WTC11 (cell line): ENCODE results near the gene OPRM1. TPM values are rescaled to one million over a fixed set of nuclear protein-coding genes. Genes with fewer than 3 reads are reported as not detected.

Experiments used
- ATAC-seq: fragments of 200-7000 bp; cut with Tn5 transposase; 2 replicates; pipeline ENCODE4 v1.10.0; 2021; ENCODE audit warnings: mild to moderate bottlenecking, moderate library complexity
- CTCF ChIA-PET: fragments of 300-600 bp; sonication (Branson Sonifier 250); formaldehyde crosslinking; loops from one replicate; lab custom pipeline; 2021; ENCODE audit warnings: antibody characterized with exemption; lab: Charles Lee
- POLR2A ChIA-PET: fragments of 350-600 bp; sonication (Branson Sonifier 250); formaldehyde crosslinking; loops from one replicate; lab custom pipeline; 2021; ENCODE audit warnings: antibody characterized with exemption; lab: Charles Lee
- DNase-seq: peaks from one replicate; pipeline ENCODE4 v3.0.0; 2021; ENCODE audit warnings: low spot score
- H3K27ac Mint-ChIP-seq: 2 replicates; pipeline ENCODE4 v1.8.0; 2021; ENCODE audit warnings: mixed read lengths
- H3K27me3 Mint-ChIP-seq: 2 replicates; pipeline ENCODE4 v1.8.0; 2021; ENCODE audit warnings: low read depth, mild to moderate bottlenecking, moderate library complexity, mixed read lengths
- H3K36me3 Mint-ChIP-seq: 2 replicates; pipeline ENCODE4 v1.8.0; 2021; ENCODE audit warnings: mixed read lengths
- H3K4me1 Mint-ChIP-seq: 2 replicates; pipeline ENCODE4 v1.8.0; 2022; ENCODE audit warnings: mixed read lengths
- H3K4me3 Mint-ChIP-seq: 2 replicates; pipeline ENCODE4 v1.8.0; 2021; ENCODE audit warnings: mild to moderate bottlenecking, moderate library complexity, mixed read lengths
- H3K9me3 Mint-ChIP-seq: 2 replicates; pipeline ENCODE4 v1.8.0; 2021; ENCODE audit warnings: mixed read lengths
- E2F1 ChIP-seq: sonication (generic); formaldehyde crosslinking; IDR thresholded peaks from 2 replicates; pipeline ENCODE4 v1.8.0; 2022; ENCODE audit warnings: mild to moderate bottlenecking, missing genetic modification reagents
- EMX1 ChIP-seq: fragments of 250-450 bp; sonication (Bioruptor Pico); IDR thresholded peaks from 2 replicates; pipeline ENCODE4 v1.8.0; 2021; ENCODE audit warnings: mild to moderate bottlenecking
- ETV6 ChIP-seq: sonication (generic); formaldehyde crosslinking; IDR thresholded peaks from 2 replicates; pipeline ENCODE4 v1.8.1; 2022; ENCODE audit warnings: mild to moderate bottlenecking, missing genetic modification reagents
- FOXK1 ChIP-seq: sonication (generic); formaldehyde crosslinking; IDR thresholded peaks from 2 replicates; pipeline ENCODE4 v1.8.0; 2022; ENCODE audit warnings: mild to moderate bottlenecking, moderate library complexity, missing genetic modification reagents
- MXD4 ChIP-seq: fragments of 250-450 bp; sonication (Bioruptor Pico); IDR thresholded peaks from 2 replicates; pipeline ENCODE4 v1.8.0; 2021; ENCODE audit warnings: mild to moderate bottlenecking, moderate library complexity, borderline replicate concordance
- MYBL2 ChIP-seq: sonication (generic); formaldehyde crosslinking; IDR thresholded peaks from 2 replicates; pipeline ENCODE4 v1.8.1; 2023; ENCODE audit warnings: mild to moderate bottlenecking, moderate library complexity, missing genetic modification reagents
- NR3C1 ChIP-seq: sonication (generic); formaldehyde crosslinking; conservative IDR thresholded peaks from 2 replicates; pipeline ENCODE4 v1.8.1; 2023; ENCODE audit warnings: low read depth, mild to moderate bottlenecking, missing genetic modification reagents
- RORB ChIP-seq: fragments of 250-450 bp; sonication (Bioruptor Pico); IDR thresholded peaks from 2 replicates; pipeline ENCODE4 v1.9.0; 2021; ENCODE audit warnings: mild to moderate bottlenecking
- SMAD3 ChIP-seq: sonication (generic); formaldehyde crosslinking; IDR thresholded peaks from 2 replicates; pipeline ENCODE4 v1.8.0; 2022; ENCODE audit warnings: missing genetic modification reagents, mild to moderate bottlenecking, borderline replicate concordance
- STAT6 ChIP-seq: sonication (generic); formaldehyde crosslinking; conservative IDR thresholded peaks from 2 replicates; pipeline ENCODE4 v1.8.1; 2023; ENCODE audit warnings: mild to moderate bottlenecking, low read depth, missing genetic modification reagents, moderate library complexity
- TEAD4 ChIP-seq: sonication (generic); formaldehyde crosslinking; IDR thresholded peaks from 2 replicates; pipeline ENCODE4 v1.8.0; 2022; ENCODE audit warnings: mild to moderate bottlenecking, missing genetic modification reagents
- ZNF121 ChIP-seq: sonication (generic); formaldehyde crosslinking; IDR thresholded peaks from 2 replicates; pipeline ENCODE4 v1.8.0; 2023; ENCODE audit warnings: missing genetic modification reagents
- ZNF232 ChIP-seq: sonication (generic); formaldehyde crosslinking; IDR thresholded peaks from 2 replicates; pipeline ENCODE4 v1.8.0; 2022; ENCODE audit warnings: mild to moderate bottlenecking, missing genetic modification reagents
- ZNF263 ChIP-seq: sonication (generic); formaldehyde crosslinking; IDR thresholded peaks from 2 replicates; pipeline ENCODE4 v1.8.1; 2022; ENCODE audit warnings: low read depth, mild to moderate bottlenecking, moderate library complexity, missing genetic modification reagents
- ZNF317 ChIP-seq: sonication (generic); formaldehyde crosslinking; IDR thresholded peaks from 2 replicates; pipeline ENCODE4 v1.8.1; 2023; ENCODE audit warnings: low read depth, mild to moderate bottlenecking, moderate library complexity, missing genetic modification reagents, borderline replicate concordance
- ZNF416 ChIP-seq: fragments of 250-450 bp; sonication (Bioruptor Pico); IDR thresholded peaks from 2 replicates; pipeline ENCODE4 v1.9.0; 2021; ENCODE audit warnings: mild to moderate bottlenecking, inconsistent platforms
- ZNF671 ChIP-seq: fragments of 250-450 bp; sonication (Bioruptor Pico); IDR thresholded peaks from 2 replicates; pipeline ENCODE4 v1.8.0; 2021; ENCODE audit warnings: mild to moderate bottlenecking
- total RNA-seq: library from RNA; stranded (reverse); gene quantifications from 3 replicates; pipeline ENCODE4 v1.2.3, GENCODE V29; 2021
- TF ChIP-seq, protein P1 (sequence below): sonication (generic); formaldehyde crosslinking; IDR thresholded peaks from 2 replicates; pipeline ENCODE4 v1.8.1; 2022; ENCODE audit warnings: missing genetic modification reagents, borderline replicate concordance
- TF ChIP-seq, protein P2 (sequence below): fragments of 250-450 bp; sonication (Bioruptor Pico); conservative IDR thresholded peaks from 2 replicates; pipeline ENCODE4 v1.9.0; 2021; ENCODE audit warnings: mild to moderate bottlenecking
- TF ChIP-seq, protein P3 (sequence below): sonication (generic); formaldehyde crosslinking; conservative IDR thresholded peaks from 2 replicates; pipeline ENCODE4 v1.8.1; 2022; ENCODE audit warnings: mild to moderate bottlenecking, missing genetic modification reagents
- TF ChIP-seq, protein P4 (sequence below): fragments of 250-450 bp; sonication (Bioruptor Pico); IDR thresholded peaks from 2 replicates; pipeline ENCODE4 v1.8.0; 2021; ENCODE audit warnings: mild to moderate bottlenecking
- TF ChIP-seq, protein P5 (sequence below): sonication (generic); formaldehyde crosslinking; IDR thresholded peaks from 2 replicates; pipeline ENCODE4 v1.8.1; 2022; ENCODE audit warnings: low read depth, mild to moderate bottlenecking, moderate library complexity, missing genetic modification reagents, borderline replicate concordance

Gene OPRM1
- total RNA-seq, 1 experiment from 2014 or later, result not detected

- H3K36me3 Mint-ChIP-seq, result peaks cover 17% of the 10 kb centered on the region
- CTCF ChIA-PET, result interaction anchor here (0.6 kb wide), 1 partner anchor 562 kb away, joined by 3 read pairs; no protein-coding TSS in a partner anchor
- peaks cover 20% of the 10 kb centered on the region for H3K9me3 Mint-ChIP-seq
- DNase-seq (no peak), ATAC-seq (no peak)
- TF ChIP-seq TEAD4 (no peak), MYBL2 (CRISPR knock-in tag) (no peak), ZNF121 (no peak), ZNF263 (no peak), STAT6 (CRISPR knock-in tag) (no peak), RORB (CRISPR knock-in tag) (no peak), MXD4 (no peak), NR3C1 (no peak)
- TF ChIP-seq, protein P1, sequence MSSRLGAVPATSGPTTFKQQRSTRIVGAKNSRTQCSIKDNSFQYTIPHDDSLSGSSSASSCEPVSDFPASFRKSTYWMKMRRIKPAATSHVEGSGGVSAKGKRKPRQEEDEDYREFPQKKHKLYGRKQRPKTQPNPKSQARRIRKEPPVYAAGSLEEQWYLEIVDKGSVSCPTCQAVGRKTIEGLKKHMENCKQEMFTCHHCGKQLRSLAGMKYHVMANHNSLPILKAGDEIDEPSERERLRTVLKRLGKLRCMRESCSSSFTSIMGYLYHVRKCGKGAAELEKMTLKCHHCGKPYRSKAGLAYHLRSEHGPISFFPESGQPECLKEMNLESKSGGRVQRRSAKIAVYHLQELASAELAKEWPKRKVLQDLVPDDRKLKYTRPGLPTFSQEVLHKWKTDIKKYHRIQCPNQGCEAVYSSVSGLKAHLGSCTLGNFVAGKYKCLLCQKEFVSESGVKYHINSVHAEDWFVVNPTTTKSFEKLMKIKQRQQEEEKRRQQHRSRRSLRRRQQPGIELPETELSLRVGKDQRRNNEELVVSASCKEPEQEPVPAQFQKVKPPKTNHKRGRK (CRISPR knock-in tag), result no peak
- TF ChIP-seq, protein P2, sequence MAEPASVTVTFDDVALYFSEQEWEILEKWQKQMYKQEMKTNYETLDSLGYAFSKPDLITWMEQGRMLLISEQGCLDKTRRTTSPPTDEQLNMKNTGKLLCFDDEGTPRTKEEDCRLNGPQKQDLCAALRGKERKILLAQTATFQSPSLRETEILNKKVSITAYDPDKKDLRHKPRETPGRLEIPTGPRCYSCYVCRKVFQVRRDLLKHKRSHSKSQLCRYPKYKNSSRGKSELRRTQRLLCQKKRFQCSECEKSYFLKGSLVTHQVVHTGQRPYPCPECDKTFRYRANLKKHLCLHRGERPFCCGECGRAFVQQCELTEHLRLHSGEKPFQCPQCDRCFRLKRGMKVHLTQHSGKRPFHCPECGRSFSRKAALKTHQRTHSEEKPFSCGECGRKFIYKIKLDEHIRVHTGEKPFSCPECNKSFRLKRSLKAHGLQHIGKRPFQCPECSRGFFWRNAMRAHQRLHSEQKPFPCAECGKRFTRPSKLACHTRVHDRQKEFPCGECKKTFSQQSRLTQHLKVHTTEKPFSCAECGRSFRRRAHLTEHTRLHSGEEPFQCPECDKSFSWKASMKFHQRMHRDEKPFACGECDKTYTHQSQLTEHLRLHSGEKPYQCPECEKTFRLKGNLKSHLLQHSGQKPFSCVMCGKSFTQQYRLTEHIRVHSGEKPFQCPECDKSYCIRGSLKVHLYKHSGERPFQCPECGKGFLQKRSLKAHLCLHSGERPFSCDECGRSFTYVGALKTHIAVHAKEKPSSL (CRISPR knock-in tag), result no peak
- TF ChIP-seq, protein P3, sequence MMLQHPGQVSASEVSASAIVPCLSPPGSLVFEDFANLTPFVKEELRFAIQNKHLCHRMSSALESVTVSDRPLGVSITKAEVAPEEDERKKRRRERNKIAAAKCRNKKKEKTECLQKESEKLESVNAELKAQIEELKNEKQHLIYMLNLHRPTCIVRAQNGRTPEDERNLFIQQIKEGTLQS (CRISPR knock-in tag), result no peak
- no peak overlapping the region for H3K27ac Mint-ChIP-seq
- peaks cover 4% of the 10 kb centered on the region for H3K4me1 Mint-ChIP-seq
- no peak overlapping the region for H3K4me3 Mint-ChIP-seq
- no peaks in the 10 kb centered on the region for H3K27me3 Mint-ChIP-seq
- POLR2A ChIA-PET, result no interaction called here
Observed at GRCh38 chr6:154157706-154158105, 118.7 kb downstream of the OPRM1 start.

DNA sequence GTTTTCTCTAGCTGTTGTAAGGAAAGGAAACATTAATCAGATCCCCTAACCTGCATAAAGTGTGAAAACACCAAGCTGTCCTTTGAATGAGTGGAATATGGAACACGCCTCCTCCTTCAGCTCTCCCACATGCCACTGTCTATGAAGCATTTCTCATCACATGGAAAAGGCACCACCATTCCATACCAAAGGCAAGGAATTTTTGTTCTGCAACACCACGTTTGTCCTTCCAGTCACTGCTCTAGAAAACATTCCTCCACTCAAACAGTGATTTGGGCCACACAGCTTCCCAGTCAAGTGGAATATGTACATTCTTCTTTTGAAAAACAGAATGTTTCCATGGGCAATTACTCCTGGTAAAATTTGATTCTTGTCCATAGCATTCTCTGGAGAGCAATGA lies 120.1 kb downstream of the OPRM1 start:
- H3K27ac Mint-ChIP-seq, result no peak overlapping the region
- POLR2A ChIA-PET, result no interaction called here
- H3K27me3 Mint-ChIP-seq, result no peaks in the 10 kb centered on the region
- peaks cover 4% of the 10 kb centered on the region for H3K4me1 Mint-ChIP-seq
- CTCF ChIA-PET, result interaction anchor here (0.5 to 1.2 kb wide), 2 partner anchors 118 to 146 kb away, joined by 3 to 4 read pairs; no protein-coding TSS in a partner anchor
- H3K9me3 Mint-ChIP-seq, result peaks cover 20% of the 10 kb centered on the region
- ATAC-seq, result no peak
- no peak for DNase-seq
- H3K36me3 Mint-ChIP-seq, result peaks cover 15% of the 10 kb centered on the region
- H3K4me3 Mint-ChIP-seq, result no peak overlapping the region
- TF ChIP-seq ZNF232 (CRISPR knock-in tag), result no peak
- no peak for TF ChIP-seq ETV6 (CRISPR knock-in tag)
- TF ChIP-seq E2F1 (CRISPR knock-in tag), result no peak
- TF ChIP-seq SMAD3 (CRISPR knock-in tag), result no peak
- TF ChIP-seq ZNF416 (CRISPR knock-in tag), result no peak
- TF ChIP-seq, protein P4, sequence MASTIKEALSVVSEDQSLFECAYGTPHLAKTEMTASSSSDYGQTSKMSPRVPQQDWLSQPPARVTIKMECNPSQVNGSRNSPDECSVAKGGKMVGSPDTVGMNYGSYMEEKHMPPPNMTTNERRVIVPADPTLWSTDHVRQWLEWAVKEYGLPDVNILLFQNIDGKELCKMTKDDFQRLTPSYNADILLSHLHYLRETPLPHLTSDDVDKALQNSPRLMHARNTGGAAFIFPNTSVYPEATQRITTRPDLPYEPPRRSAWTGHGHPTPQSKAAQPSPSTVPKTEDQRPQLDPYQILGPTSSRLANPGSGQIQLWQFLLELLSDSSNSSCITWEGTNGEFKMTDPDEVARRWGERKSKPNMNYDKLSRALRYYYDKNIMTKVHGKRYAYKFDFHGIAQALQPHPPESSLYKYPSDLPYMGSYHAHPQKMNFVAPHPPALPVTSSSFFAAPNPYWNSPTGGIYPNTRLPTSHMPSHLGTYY (CRISPR knock-in tag), result no peak
- TF ChIP-seq ZNF317 (CRISPR knock-in tag), result no peak
- no peak for TF ChIP-seq EMX1
- no peak for TF ChIP-seq FOXK1 (CRISPR knock-in tag)
- TF ChIP-seq, protein P5, sequence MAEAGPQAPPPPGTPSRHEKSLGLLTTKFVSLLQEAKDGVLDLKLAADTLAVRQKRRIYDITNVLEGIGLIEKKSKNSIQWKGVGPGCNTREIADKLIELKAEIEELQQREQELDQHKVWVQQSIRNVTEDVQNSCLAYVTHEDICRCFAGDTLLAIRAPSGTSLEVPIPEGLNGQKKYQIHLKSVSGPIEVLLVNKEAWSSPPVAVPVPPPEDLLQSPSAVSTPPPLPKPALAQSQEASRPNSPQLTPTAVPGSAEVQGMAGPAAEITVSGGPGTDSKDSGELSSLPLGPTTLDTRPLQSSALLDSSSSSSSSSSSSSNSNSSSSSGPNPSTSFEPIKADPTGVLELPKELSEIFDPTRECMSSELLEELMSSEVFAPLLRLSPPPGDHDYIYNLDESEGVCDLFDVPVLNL (CRISPR knock-in tag), result no peak
- TF ChIP-seq ZNF671, result no peak
